ENCODE measurements around the gene WDR44.

DNA sequence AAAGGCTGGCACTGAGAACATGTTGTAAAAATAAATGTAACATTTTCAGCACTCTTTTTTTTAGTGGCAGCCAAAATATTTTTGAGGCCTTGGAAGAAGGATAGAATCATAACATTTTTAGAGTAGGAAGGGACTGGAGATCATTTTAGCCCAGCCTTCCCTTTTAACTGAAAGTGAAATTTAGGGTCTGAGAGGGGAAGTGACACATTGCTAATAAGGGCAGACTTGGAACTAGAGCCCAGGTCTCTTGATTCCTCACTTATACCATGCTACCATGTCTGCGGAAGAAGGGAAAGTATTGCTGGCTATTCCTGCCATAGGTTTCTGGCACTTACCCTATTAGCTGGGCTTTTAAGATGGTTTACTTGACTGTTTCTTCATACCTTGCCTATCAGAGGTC lies 4.8 kb downstream of the WDR44 start:
- TF ChIP-seq, protein P1, sequence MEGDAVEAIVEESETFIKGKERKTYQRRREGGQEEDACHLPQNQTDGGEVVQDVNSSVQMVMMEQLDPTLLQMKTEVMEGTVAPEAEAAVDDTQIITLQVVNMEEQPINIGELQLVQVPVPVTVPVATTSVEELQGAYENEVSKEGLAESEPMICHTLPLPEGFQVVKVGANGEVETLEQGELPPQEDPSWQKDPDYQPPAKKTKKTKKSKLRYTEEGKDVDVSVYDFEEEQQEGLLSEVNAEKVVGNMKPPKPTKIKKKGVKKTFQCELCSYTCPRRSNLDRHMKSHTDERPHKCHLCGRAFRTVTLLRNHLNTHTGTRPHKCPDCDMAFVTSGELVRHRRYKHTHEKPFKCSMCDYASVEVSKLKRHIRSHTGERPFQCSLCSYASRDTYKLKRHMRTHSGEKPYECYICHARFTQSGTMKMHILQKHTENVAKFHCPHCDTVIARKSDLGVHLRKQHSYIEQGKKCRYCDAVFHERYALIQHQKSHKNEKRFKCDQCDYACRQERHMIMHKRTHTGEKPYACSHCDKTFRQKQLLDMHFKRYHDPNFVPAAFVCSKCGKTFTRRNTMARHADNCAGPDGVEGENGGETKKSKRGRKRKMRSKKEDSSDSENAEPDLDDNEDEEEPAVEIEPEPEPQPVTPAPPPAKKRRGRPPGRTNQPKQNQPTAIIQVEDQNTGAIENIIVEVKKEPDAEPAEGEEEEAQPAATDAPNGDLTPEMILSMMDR (IDR thresholded peaks at IDR 0.05): no peak
- TF ChIP-seq POLR2AphosphoS5 (IDR thresholded peaks at IDR 0.05; ENCODE audit: insufficient read depth in 1 of 2, low read depth in 1 of 2): no peak

Data from vagina (tissue), 2 donors.